Nephron progenitor cell (in vitro differentiated cells): ENCODE data around the gene MGRN1.
A peak's percentile ranks its signal among the peaks of the same experiment; 100 is the strongest.

Source experiments
- DNase-seq: peaks from one replicate; pipeline ENCODE4 v3.0.0; 2021
- H3K27ac Mint-ChIP-seq: 2 replicates; pipeline ENCODE4 v1.8.0; 2021; ENCODE audit warnings: mild to moderate bottlenecking, moderate library complexity, mixed read lengths
- H3K27me3 Mint-ChIP-seq: 2 replicates; pipeline ENCODE4 v1.8.0; 2021; ENCODE audit warnings: mild to moderate bottlenecking, low read depth, mixed read lengths; ENCODE audit not compliant: poor library complexity
- H3K36me3 Mint-ChIP-seq: 2 replicates; pipeline ENCODE4 v1.8.0; 2021; ENCODE audit warnings: low read depth, mixed read lengths
- H3K4me1 Mint-ChIP-seq: 2 replicates; pipeline ENCODE4 v1.8.0; 2021; ENCODE audit warnings: mixed read lengths
- H3K4me3 Mint-ChIP-seq: 2 replicates; pipeline ENCODE4 v1.8.0; 2021; ENCODE audit warnings: mild to moderate bottlenecking, moderate library complexity, mixed read lengths
- H3K9me3 Mint-ChIP-seq: 2 replicates; pipeline ENCODE4 v1.8.0; 2021; ENCODE audit warnings: mild to moderate bottlenecking, moderate library complexity, mixed read lengths
- CTCF ChIP-seq: fragments of 200-600 bp; sonication (generic); IDR thresholded peaks from 2 replicates; pipeline ENCODE4 v1.5.0; 2021; ENCODE audit warnings: antibody characterized with exemption

Gene MGRN1

GRCh38 chr16:4676831-4677230 lies 52.2 kb downstream of the MGRN1 start:
- no peak for DNase-seq
- Mint-ChIP-seq H3K4me1 (peaks cover 47% of the 10 kb centered on the region), H3K27me3 (no peaks in the 10 kb centered on the region), H3K4me3 (no peak overlapping the region), H3K27ac (peak overlapping the region; percentile 89), H3K9me3 (no peaks in the 10 kb centered on the region), H3K36me3 (peaks cover 10% of the 10 kb centered on the region)
- TF ChIP-seq CTCF = no peak

- DNase-seq = no peak
- Mint-ChIP-seq H3K9me3 (no peaks in the 10 kb centered on the region), H3K27ac (no peak overlapping the region)
These were observed 52.8 kb downstream of the MGRN1 start for GRCh38 chr16:4677390-4677789.

GRCh38 chr16:4677994-4678393 lies 53.4 kb downstream of the MGRN1 start:
- no peak for DNase-seq
- peak overlapping the region; percentile 89 for H3K27ac Mint-ChIP-seq
- TF ChIP-seq CTCF = no peak
- peaks cover 55% of the 10 kb centered on the region for H3K4me1 Mint-ChIP-seq
- H3K4me3 Mint-ChIP-seq = no peak overlapping the region
- H3K27me3 Mint-ChIP-seq = no peaks in the 10 kb centered on the region
- no peaks in the 10 kb centered on the region for H3K9me3 Mint-ChIP-seq
- H3K36me3 Mint-ChIP-seq = peaks cover 10% of the 10 kb centered on the region

More at GRCh38 chr16:4677390-4677789, 52.8 kb downstream of the MGRN1 start:
- peaks cover 10% of the 10 kb centered on the region for H3K36me3 Mint-ChIP-seq
- no peak overlapping the region for H3K4me3 Mint-ChIP-seq
- peaks cover 52% of the 10 kb centered on the region for H3K4me1 Mint-ChIP-seq
- no peak for TF ChIP-seq CTCF
- no peaks in the 10 kb centered on the region for H3K27me3 Mint-ChIP-seq

- no peaks in the 10 kb centered on the region for H3K27me3 Mint-ChIP-seq
- H3K27ac Mint-ChIP-seq = peak overlapping the region; percentile 89
- H3K36me3 Mint-ChIP-seq = peaks cover 8% of the 10 kb centered on the region
- DNase-seq = no peak
- no peaks in the 10 kb centered on the region for H3K9me3 Mint-ChIP-seq
- no peak for TF ChIP-seq CTCF
- H3K4me3 Mint-ChIP-seq = no peak overlapping the region
- H3K4me1 Mint-ChIP-seq = peaks cover 58% of the 10 kb centered on the region
These were observed 54.0 kb downstream of the MGRN1 start for GRCh38 chr16:4678596-4678995.

- no peak for DNase-seq
- Mint-ChIP-seq H3K9me3 (no peaks in the 10 kb centered on the region), H3K27me3 (no peaks in the 10 kb centered on the region), H3K36me3 (peaks cover 6% of the 10 kb centered on the region), H3K4me3 (no peak overlapping the region), H3K4me1 (peaks cover 58% of the 10 kb centered on the region), H3K27ac (peak overlapping the region; percentile 23)
- no peak for TF ChIP-seq CTCF
These were observed 54.7 kb downstream of the MGRN1 start for GRCh38 chr16:4679156-4679849.
